ENCODE results near the gene LRP8. TPM values are rescaled to one million over a fixed set of nuclear protein-coding genes. Genes with fewer than 3 reads are reported as not detected.

LRP8 gene
- total RNA-seq, 1 experiment from 2014 or later, result 56.3 TPM

- peak; percentile 89 for ATAC-seq
- no TSS peak for BruUV-seq (replicated peaks)
- Histone ChIP-seq H3K9me3 (ENCODE audit: control insufficient read depth in 1 of 2, insufficient read depth in 1 of 2, low read depth in 1 of 2, low read length in 2 of 2) (no peaks in the 10 kb centered on the region), H4K20me1 (ENCODE audit: insufficient read depth) (no peaks in the 10 kb centered on the region), H3K27ac (ENCODE audit: low read depth, low read length) (peak overlapping the region; percentile 88), H3K9ac (ENCODE audit: low read length) (peak overlapping the region; percentile 97), H3K79me2 (ENCODE audit: insufficient read depth, low read length) (peaks cover 55% of the 10 kb centered on the region), H2AFZ (ENCODE audit: low read depth, low read length, poor library complexity, severe bottlenecking) (no peak overlapping the region), H3K4me2 (ENCODE audit: low read length) (peak overlapping the region; percentile 98), H3K36me3 (ENCODE audit: control insufficient read depth in 1 of 2, insufficient read depth in 2 of 2, low read length in 2 of 2) (peaks cover 2 to 36% of the 10 kb centered on the region in 2 experiments; a peak in 2 of 4 replicates), H3K4me3 (replicated peaks in 1 of 2; ENCODE audit: low read depth in 1 of 2, low read length in 2 of 2) (peak overlapping the region; percentile 87 to 97), H3K27me3 (ENCODE audit: insufficient read depth, low read length) (no peaks in the 10 kb centered on the region), H3K4me1 (ENCODE audit: control insufficient read depth in 1 of 2, insufficient read depth in 2 of 2, low read length in 2 of 2) (peaks cover 8 to 21% of the 10 kb centered on the region in 2 experiments), H3K9me2 (ENCODE audit: insufficient read depth) (no peaks in the 10 kb centered on the region)
- intact Hi-C loops (cut with micrococcal nuclease), result loop anchor here (5.0 kb wide), 1 partner anchor 56 kb away; no protein-coding TSS in a partner anchor
- POLR2A ChIA-PET, result no interaction called here
- CTCF ChIA-PET, result interaction anchor here (0.9 kb wide), 1 partner anchor 67 kb away, joined by 6 read pairs; no protein-coding TSS in a partner anchor
- RAD21 ChIA-PET (ENCODE audit: low non-redundant PET in 1 of 2, low total read pairs in 2 of 2, uncharacterized antibody in 2 of 2, unreplicated experiment in 2 of 2), result no interaction called here
- DNase-seq (ENCODE audit: low read depth, low spot score), result peak; percentile 85
- TF ChIP-seq EZH2 (IDR thresholded peaks at IDR 0.05) (no peak), EGR1 (IDR thresholded peaks at IDR 0.05; ENCODE audit: low read depth) (peak; percentile 73), POLR2AphosphoS5 (IDR thresholded peaks at IDR 0.05; ENCODE audit: low read depth, low read length) (peak; percentile 74), RAD21 (IDR thresholded peaks at IDR 0.05; ENCODE audit: low read depth) (no peak), CEBPB (IDR thresholded peaks at IDR 0.05; ENCODE audit: low read depth) (no peak), CTCF (IDR thresholded peaks at IDR 0.05 in 2 of 3, conservative IDR thresholded peaks at IDR 0.05 in 1 of 3; ENCODE audit: borderline replicate concordance in 1 of 3, insufficient read depth in 1 of 3, low read depth in 2 of 3, low read length in 2 of 3) (no peak), ZBTB33 (IDR thresholded peaks at IDR 0.05; ENCODE audit: extremely low read depth, insufficient replicate concordance, low read length) (no peak), ATF3 (IDR thresholded peaks at IDR 0.05) (no peak), EZH2phosphoT487 (IDR thresholded peaks at IDR 0.05; ENCODE audit: borderline replicate concordance) (no peak), SRF (IDR thresholded peaks at IDR 0.05; ENCODE audit: low read depth) (no peak), SP1 (IDR thresholded peaks at IDR 0.05; ENCODE audit: low read depth) (peak; percentile 80), SIN3A (IDR thresholded peaks at IDR 0.05; ENCODE audit: low read depth) (peak; percentile 79), ZFX (IDR thresholded peaks at IDR 0.05) (no peak), CBX3 (IDR thresholded peaks at IDR 0.05; ENCODE audit: low read depth) (no peak), TCF7L2 (IDR thresholded peaks at IDR 0.05; ENCODE audit: borderline replicate concordance, extremely low read depth, insufficient read depth, insufficient read length) (no peak), POLR2A (IDR thresholded peaks at IDR 0.05; ENCODE audit: borderline replicate concordance, extremely low read depth, insufficient read depth, insufficient read length) (no peak), REST (IDR thresholded peaks at IDR 0.05; ENCODE audit: low read depth) (no peak)
Observed at GRCh38 chr1:53326088-53326597, 1.7 kb downstream of the LRP8 start.
